H1 (cell line): ENCODE results near the gene ELAVL2.

ENCODE experiments used
- CTCF ChIP-seq, 3 experiments: IDR thresholded peaks; 1 replicate in 2 of 3; 2 replicates in 1 of 3; pipeline versions ENCODE4 v1.5.1 to v1.6.1; 2011; ENCODE audit warnings: low read length in 3 of 3, mild to moderate bottlenecking in 3 of 3, inconsistent platforms in 2 of 3, low read depth in 1 of 3, moderate library complexity in 1 of 3; ENCODE audit not compliant: insufficient read depth in 1 of 3; ENCODE audit errors: control extremely low read depth in 1 of 3
- MAFK ChIP-seq: IDR thresholded peaks from 2 replicates; pipeline ENCODE4 v1.6.1; 2012; ENCODE audit warnings: low read depth, mild to moderate bottlenecking, improper control_type of control experiment, low read length
- MAX ChIP-seq: IDR thresholded peaks from 2 replicates; pipeline ENCODE4 v1.6.1; 2012; ENCODE audit warnings: inconsistent platforms

- no peak for TF ChIP-seq CTCF (IDR thresholded peaks at IDR 0.05; ENCODE audit: control extremely low read depth in 1 of 3, insufficient read depth in 1 of 3, low read depth in 1 of 3, low read length in 3 of 3)
- TF ChIP-seq MAX = peak; percentile 64
- no peak for TF ChIP-seq MAFK
Measured at GRCh38 chr9:23830929-23831730, 5.1 kb upstream of the ELAVL2 start.
